GM12874 (cell line): Measurements from ENCODE around the gene AMPH.

Experiments
- CTCF ChIP-seq: IDR thresholded peaks from 2 replicates; pipeline ENCODE4 v1.5.1; 2011; ENCODE audit warnings: low read depth, mild to moderate bottlenecking, control low read depth, low read length, moderate library complexity; ENCODE audit not compliant: insufficient read depth

The AMPH gene

GRCh38 chr7:38334163-38334562, 297.0 kb downstream of the AMPH start:
- TF ChIP-seq CTCF = no peak
